Measurements from ENCODE around the gene OCA2.

The OCA2 gene

DNA sequence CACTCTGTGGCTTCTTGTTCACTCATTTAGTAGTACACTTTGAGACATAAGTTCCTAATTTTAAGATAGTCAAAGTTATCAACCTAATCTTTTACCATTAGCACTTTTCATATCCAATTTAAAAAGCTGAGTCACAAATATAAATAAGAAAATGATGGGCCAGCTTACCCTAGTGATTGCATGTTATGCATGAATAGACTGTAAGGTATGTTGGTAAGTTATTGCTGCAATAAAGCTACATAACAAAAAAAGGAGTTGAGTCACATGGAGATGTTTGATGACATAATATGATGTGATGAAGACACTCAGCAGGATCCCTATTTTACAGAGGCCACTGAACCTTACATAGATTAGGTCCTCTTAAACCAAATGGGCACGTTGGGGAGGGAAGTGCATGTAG is 161.3 kb downstream of the OCA2 start:
- no peaks in the 10 kb centered on the region for H3K27me3 ChIP-seq (ENCODE audit: insufficient read depth, poor library complexity, severe bottlenecking)
- no peak for TF ChIP-seq SPI1 (IDR thresholded peaks at IDR 0.05; ENCODE audit: borderline replicate concordance, low read depth)
- no peak for DNase-seq (ENCODE audit: low read depth in 1 of 2, low spot score in 1 of 2)
- no peak overlapping the region for H3K4me3 ChIP-seq (replicated peaks; ENCODE audit: insufficient read depth, low read length)
- no peak overlapping the region for H3K27ac ChIP-seq (replicated peaks)

DNA sequence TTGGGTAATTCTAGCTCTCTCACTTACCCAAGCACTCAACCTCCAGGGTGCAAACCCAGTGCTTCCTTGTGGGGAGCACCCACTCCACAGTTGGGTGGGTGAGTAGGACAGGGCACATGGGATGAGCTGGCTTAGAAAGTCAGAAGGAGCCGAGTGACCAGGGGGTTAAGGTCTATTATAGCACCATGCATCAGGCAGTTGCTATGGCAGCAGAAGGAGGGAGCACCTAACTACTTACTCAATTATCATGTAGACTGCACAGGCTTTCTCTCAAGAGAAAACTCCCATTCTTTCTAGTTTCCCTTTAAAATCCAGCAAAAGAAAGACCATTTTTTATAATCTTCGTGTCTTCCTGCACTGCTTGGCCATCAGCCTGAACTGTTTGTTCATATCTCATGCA is 163.0 kb downstream of the OCA2 start:
- H3K27me3 ChIP-seq (ENCODE audit: insufficient read depth, poor library complexity, severe bottlenecking): no peaks in the 10 kb centered on the region
- no peak for DNase-seq (ENCODE audit: low read depth in 1 of 2, low spot score in 1 of 2)
- H3K4me3 ChIP-seq (replicated peaks; ENCODE audit: insufficient read depth, low read length): no peak overlapping the region
- no peak for TF ChIP-seq GABPA (IDR thresholded peaks at IDR 0.05; ENCODE audit: low read depth)
- TF ChIP-seq, protein P1, sequence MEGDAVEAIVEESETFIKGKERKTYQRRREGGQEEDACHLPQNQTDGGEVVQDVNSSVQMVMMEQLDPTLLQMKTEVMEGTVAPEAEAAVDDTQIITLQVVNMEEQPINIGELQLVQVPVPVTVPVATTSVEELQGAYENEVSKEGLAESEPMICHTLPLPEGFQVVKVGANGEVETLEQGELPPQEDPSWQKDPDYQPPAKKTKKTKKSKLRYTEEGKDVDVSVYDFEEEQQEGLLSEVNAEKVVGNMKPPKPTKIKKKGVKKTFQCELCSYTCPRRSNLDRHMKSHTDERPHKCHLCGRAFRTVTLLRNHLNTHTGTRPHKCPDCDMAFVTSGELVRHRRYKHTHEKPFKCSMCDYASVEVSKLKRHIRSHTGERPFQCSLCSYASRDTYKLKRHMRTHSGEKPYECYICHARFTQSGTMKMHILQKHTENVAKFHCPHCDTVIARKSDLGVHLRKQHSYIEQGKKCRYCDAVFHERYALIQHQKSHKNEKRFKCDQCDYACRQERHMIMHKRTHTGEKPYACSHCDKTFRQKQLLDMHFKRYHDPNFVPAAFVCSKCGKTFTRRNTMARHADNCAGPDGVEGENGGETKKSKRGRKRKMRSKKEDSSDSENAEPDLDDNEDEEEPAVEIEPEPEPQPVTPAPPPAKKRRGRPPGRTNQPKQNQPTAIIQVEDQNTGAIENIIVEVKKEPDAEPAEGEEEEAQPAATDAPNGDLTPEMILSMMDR (IDR thresholded peaks at IDR 0.05; ENCODE audit: insufficient read depth, low read length): no peak
- no peak for TF ChIP-seq REST (IDR thresholded peaks at IDR 0.05; ENCODE audit: insufficient replicate concordance, low read depth)
- TF ChIP-seq SPI1 (IDR thresholded peaks at IDR 0.05; ENCODE audit: borderline replicate concordance, low read depth): no peak
- TF ChIP-seq POLR2AphosphoS5 (IDR thresholded peaks at IDR 0.05; ENCODE audit: low read depth): no peak
- H3K27ac ChIP-seq (replicated peaks): no peak overlapping the region

- TF ChIP-seq SPI1 (IDR thresholded peaks at IDR 0.05; ENCODE audit: borderline replicate concordance, low read depth) (no peak), POLR2AphosphoS5 (IDR thresholded peaks at IDR 0.05; ENCODE audit: low read depth) (no peak), GABPA (IDR thresholded peaks at IDR 0.05; ENCODE audit: low read depth) (no peak), REST (IDR thresholded peaks at IDR 0.05; ENCODE audit: insufficient replicate concordance, low read depth) (no peak)
- TF ChIP-seq, protein P1 (IDR thresholded peaks at IDR 0.05; ENCODE audit: insufficient read depth, low read length): no peak
- H3K27ac ChIP-seq (replicated peaks): no peak overlapping the region
- no peaks in the 10 kb centered on the region for H3K27me3 ChIP-seq (ENCODE audit: insufficient read depth, poor library complexity, severe bottlenecking)
- no peak overlapping the region for H3K4me3 ChIP-seq (replicated peaks; ENCODE audit: insufficient read depth, low read length)
- DNase-seq (ENCODE audit: low read depth in 1 of 2, low spot score in 1 of 2): no peak
Observed at GRCh38 chr15:27935328-27935727, 163.8 kb downstream of the OCA2 start.

GRCh38 chr15:27934782-27935181 is 164.3 kb downstream of the OCA2 start:
- H3K4me3 ChIP-seq (replicated peaks; ENCODE audit: insufficient read depth, low read length): no peak overlapping the region
- H3K27me3 ChIP-seq (ENCODE audit: insufficient read depth, poor library complexity, severe bottlenecking): no peaks in the 10 kb centered on the region
- TF ChIP-seq REST (IDR thresholded peaks at IDR 0.05; ENCODE audit: insufficient replicate concordance, low read depth): no peak
- no peak overlapping the region for H3K27ac ChIP-seq (replicated peaks)
- DNase-seq (ENCODE audit: low read depth in 1 of 2, low spot score in 1 of 2): no peak

All from HL-60 (cell line).